ENCODE data around the gene LGALS1.
"Not testable (repeated sequence)": the region's sequence is repeated elsewhere in the genome, so short reads cannot be mapped to it uniquely, and the experiment has no call there.

The LGALS1 gene

DNA sequence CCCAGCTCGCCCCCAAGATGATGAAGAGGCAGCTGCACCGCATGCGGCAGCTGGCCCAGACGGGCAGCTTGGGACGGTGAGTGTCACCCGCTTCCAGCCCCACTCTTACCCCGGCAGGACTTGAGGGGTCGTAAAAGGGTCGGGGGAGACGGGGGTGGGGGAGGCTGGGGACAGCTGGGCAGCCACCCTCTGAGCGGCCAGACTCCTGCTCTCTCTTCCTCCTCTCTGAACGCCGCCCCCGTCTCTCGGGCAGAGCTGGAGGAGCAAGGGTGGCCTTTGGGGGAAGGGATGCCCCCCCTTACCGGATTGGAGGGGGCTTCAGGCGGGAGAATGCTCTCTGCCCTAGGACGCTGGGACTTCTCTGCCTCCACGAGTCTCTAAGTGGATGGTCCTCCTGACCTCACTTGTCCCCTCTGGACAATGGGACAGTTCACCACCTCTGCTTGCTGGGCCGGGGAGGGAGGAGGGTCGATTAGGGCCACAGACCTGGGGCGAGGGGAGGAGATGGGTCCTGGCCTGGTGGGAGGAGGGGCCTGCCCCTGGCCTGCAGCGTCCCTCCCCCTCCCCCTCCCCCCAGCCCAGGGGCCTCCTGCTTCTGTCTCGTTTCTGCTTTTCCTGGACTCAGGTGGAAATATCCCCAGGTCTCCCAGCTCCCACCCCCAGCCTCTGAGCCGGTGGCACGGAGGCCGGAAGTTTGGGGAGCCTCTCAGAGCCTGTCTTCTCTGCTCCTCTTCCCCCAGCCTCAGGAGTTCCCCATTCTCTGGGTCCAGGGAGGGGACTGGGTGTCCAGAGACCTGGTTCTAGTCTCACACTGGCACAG, 35.5 kb upstream of the LGALS1 start:
- DNase-seq, result no peak

DNA sequence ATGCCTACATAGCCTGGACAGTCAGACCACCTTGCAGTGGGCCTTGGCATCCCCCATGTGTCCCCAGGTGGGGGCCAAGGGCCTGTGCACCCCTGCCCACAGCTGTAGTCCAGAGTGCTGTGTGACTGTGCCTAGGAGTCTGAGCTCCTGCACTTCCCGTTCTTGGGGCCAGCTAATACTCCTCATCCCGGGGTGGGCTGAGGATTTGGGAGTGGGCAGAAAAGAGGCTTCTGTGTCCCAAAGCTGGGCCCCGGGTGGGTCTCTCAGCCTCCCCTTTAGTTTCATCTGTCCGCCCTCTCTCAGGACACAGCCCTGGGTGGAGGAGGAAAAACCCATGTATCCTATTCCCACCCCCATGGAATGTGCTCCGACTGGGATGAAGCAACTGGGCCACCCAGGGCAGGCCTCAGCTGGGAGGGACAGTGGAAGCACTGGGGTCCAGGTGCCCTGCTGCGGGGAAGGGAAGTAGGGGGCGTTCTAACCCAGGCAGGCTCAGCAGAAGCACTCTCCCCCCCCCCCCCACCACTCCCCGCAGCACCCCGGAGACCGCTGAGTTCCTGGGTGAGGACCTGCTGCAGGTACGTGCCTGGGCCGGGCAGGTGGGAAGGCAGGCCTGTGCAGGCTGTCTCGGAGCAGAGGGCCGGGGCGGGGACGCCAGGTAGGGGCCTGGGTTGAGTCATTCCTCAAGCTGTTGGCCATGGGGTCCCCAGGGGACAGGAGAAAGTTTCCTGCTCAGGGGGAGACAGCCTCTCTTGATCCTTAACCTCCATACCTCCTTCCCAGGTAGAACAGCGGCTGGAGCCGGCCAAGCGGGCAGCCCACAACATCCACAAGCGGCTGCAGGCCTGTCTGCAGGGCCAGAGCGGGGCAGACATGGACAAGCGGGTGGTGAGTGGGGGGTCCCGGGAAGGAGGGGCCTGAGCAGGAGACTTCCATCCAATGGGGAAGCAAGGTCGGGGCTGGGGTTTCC, 34.6 kb upstream of the LGALS1 start:
- no peak for DNase-seq

DNA sequence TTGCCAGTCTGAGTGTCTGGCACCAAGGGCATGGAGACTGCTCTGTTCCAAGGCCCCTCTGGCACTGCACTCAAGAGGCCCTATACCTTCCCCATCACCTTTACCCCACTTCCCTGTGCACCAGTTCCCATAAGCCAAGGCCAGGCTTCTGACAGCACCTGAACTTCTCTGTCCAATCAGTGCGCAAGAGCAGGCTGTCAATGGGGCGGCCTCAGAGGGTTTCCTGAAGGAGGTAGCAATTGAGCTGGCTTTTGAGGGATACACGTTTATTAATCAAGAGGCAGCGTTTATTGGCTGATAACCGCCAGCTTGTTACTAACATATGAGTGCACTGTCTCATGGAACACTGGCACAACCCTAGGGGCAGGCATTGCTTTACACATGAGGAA, 33.9 kb upstream of the LGALS1 start:
- no peak for DNase-seq

DNA sequence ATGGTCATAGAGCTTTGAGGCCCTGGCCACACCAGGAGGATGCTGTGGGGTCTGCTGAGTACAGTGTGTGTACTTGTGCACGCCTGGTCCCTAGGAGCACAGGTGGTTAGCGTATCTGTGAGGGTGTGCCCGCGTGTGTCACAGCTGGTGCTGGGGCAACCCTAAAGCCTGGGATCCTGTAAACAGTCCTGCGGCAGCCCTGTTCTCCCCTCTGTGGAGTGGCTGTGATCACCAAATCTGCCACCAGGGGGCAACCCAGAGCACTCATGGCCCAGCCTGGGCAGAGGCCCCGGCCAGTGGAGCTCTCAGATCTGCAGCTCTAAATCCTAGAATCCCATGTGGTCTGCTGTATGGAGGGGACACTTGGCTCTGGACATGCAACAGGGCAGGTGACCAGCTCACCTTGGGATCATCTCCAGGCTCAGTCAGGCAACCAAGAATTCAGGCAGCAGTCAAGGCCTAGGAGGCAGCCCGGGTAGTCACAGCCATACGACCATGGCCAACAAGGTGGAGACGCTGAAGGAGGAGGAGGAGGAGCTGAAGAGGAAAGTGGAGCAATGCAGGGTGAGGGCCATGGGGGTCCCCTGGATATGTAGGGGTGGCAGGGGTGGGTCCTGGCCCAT, 32.1 kb upstream of the LGALS1 start:
- DNase-seq, result peak; percentile 15

DNA sequence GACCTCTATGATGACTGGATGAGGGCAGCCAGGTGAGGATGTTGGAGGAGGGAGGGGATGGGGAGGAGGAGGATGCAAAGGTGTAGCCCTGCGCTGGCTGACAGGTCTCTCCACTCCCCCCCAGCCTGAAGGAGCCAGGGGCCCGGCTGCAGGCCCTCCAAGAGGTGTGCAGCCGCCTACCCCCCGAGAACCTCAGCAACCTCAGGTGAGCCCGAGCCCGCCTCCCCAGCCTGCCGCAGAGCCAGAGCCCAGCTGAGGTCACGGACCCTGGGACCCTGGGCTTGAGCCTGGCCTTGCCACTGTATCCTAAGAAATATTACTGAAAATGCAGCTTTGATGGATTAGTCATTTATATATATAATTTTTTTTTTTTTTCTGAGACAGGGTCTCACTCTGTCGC, 28.1 kb upstream of the LGALS1 start:
- no peak for DNase-seq

DNA sequence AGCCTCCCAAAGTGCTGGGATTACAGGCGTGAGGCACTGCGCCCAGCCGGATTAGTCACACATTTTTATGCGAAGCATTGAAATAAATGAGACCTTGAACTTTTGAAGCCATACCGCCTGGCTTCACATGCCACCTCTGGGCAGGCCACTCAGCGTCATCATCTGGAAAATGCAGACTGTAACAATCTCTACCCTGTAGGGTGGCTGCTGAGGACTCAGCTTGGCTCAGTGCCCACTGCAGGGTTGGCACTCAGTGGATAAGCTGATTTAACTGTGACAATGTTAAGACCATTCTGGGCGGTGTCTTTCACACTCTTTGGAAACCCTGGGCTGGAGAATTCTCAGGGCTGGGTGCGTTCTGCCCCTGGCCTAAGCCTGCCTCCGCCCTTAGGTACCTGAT, 27.5 kb upstream of the LGALS1 start:
- no peak for DNase-seq

DNA sequence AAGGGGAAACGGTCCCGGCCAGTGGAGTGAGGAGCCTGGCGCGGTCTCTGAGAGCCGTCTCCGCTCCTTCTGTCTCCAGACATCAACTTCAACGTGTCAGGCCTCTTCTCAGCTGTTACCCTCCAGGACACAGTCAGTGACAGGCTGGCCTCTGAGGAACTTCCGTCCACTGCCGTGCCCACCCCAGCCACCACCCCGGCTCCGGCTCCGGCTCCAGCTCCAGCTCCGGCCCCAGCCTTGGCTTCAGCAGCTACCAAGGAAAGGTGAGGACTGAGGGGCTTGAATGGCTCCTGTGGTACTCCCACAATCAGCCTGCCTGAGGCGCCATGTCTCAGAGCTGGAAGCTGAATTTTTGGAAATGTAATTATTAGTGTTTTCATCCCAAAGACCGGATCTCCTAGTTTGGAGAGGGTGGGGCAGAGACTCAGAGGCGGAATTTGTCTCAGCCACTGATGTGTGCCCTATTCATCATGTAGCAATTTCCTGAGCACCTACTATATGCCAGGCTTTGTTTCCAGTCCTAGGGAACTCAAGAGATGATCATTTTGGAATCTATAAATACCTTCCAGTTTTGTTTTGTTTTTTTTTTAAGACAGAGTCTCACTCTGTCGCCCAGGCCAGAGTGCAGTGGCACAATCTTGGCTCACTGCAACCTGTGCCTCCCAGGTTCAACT, 24.8 kb upstream of the LGALS1 start:
- no peak for DNase-seq

DNA sequence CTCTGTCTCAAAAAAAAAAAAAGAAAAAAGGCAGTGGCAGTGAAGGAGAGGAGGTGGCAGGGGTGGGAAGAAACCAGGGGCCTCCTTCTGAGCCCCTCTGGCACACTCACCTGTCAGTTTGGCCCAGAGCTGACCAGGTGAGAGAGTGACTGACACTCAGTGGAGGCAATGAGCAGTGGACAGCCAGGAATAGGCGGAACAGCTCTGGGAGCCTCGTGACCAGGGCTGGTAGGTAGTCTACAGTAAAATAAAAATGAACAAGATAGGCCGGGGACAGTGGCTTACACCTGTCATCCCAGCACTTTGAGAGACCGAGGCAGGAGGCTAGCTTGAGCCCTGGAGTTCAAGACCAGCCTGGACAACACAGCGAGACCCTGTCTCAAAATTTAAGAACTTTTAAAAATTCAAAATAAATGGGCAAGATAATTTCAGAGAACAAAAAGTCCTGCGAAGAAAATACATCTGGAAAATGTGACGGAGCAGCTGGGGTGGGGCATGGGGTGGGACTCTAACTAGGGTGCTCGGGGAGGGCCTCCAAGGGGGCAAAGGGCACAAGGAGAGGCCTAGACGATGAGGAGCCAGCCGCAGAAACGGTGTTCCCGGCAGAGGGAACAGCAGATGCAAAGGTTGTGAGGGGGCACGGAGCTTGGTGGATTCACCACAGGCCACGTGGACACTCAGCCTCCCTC, 20.7 kb upstream of the LGALS1 start:
- no peak for DNase-seq

DNA sequence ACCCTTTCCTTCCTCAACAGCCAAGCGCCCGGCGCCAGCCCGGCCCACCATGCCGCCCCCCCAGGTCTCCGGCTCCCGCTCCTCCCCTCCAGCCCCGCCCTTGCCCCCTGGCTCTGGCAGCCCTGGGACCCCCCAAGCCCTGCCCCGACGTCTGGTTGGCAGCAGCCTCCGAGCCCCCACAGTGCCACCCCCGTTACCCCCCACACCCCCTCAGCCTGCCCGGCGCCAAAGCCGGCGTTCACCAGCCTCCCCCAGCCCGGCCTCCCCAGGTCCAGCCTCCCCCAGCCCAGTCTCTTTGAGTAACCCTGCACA, 20.2 kb upstream of the LGALS1 start:
- DNase-seq, result no peak

DNA sequence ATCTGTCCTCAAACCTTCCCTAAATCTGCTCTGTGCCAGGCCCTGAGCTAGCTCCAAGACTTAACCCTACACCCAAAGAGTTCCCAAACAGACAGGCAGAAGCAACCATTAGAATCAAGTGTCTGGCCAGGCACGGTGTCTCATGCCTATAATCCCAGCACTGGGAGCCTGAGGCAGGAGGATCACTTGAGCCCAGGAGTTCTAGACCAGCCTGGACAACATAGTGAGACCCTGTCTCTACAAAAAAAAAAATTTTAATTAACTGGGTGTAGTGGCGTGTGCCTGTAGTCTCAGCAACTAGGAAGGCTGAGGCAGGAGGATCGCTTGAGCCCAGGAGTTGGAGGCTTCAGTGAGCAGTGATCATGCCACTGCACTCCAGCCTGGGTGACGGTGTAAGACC, 18.9 kb upstream of the LGALS1 start:
- DNase-seq, result not testable (repeated sequence)

DNA sequence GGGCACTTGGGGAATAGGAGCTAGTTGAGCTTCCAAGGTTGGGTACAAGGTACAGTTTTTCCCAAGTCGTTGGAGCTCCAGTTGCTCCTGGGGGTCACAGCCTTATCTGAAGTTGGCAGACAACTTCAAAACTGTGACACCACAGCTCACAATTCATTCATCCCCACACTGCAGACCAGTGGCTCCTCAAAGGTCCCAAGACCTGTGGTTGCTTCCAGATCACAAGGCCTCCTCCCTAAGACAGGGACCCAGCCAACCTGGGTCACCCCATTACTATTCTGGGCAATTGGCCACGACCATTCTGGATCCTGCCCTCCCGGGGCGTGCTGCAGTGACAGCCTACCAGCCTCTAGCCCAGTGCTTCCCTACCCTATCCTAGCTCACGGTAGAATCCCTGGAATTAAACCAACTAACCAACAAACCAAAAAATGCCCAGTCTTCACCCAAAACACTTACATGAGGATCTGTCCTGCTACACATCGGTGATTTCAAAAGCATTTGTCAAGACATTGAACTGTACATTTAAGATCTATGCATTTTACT, 17.8 kb upstream of the LGALS1 start:
- DNase-seq, result no peak

DNA sequence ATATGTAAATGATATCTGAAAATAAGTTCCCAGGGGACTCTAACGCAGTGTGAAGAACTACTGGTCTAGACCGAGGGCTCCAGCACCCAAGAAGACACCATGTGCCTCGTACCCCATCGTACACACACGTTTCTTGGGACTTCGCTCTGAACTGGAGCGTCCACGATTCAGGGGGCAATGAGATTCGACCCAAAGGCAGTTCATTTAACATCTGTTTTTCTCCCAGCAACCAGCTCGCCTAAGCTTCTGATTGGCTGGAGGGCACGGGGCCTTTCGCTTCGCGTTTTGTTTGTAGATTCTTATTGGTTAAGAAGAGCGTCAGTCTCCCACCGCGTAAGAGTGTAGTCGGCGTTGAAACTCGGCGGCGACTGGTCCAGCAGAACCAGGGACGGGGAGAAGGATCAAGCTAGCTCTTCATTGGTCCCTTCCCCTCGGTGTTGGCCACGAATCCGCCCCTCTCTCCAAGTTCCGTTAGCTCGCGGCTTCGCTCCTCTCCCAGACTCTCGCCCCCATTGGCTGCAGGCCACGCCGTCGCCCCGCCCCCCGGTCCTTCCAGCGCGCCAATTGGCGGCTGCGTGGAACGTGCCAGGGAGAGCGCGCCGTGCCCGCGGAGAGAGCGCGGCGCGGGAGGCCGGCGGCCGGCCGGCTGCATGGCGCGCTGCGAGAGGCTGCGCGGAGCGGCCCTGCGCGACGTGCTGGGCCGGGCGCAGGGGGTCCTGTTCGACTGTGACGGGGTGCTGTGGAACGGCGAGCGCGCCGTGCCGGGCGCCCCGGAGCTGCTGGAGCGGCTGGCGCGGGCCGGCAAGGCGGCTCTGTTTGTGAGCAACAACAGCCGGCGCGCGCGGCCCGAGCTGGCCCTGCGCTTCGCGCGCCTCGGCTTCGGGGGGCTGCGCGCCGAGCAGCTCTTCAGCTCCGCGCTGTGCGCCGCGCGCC, 17.0 kb upstream of the LGALS1 start, which contains the start of gene PDXP:
TSS of gene PDXP (plus strand) at position 591 of the 933 bp plus-strand sequence. CDS start at position 651, 60 bp downstream.
- peak; percentile 100 for DNase-seq

DNA sequence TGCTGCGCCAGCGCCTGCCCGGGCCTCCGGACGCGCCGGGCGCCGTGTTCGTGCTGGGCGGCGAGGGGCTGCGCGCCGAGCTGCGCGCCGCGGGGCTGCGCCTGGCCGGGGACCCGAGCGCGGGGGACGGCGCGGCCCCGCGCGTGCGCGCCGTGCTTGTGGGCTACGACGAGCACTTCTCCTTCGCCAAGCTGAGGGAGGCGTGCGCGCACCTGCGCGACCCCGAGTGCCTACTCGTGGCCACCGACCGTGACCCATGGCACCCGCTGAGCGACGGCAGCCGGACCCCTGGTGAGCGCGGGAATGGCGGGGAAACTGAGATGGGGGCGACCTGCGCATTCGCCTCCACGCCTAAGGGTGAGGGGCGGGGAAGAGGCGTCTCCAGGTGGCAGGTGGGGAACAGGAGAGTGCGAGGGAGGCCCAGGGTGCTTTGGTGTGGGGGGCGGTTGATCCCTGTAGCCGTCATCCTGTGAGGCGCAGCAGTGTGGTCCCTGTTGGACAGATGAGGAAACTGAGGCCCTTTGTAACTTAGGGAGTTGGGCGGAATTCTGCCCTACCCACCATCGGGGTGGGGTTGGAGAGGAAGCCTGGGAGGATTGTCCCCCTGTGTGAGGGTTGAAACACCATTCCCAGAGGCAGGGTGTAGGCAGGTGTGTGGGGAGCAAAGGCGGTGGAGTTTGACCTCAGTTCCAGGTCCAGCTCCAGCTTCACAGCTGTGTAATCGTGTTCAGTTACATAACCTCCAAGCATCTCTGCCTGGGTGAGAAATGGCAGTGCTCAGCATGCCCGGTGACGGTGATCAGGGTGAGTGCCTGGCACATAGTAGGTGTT, 16.2 kb upstream of the LGALS1 start:
- DNase-seq, result no peak

DNA sequence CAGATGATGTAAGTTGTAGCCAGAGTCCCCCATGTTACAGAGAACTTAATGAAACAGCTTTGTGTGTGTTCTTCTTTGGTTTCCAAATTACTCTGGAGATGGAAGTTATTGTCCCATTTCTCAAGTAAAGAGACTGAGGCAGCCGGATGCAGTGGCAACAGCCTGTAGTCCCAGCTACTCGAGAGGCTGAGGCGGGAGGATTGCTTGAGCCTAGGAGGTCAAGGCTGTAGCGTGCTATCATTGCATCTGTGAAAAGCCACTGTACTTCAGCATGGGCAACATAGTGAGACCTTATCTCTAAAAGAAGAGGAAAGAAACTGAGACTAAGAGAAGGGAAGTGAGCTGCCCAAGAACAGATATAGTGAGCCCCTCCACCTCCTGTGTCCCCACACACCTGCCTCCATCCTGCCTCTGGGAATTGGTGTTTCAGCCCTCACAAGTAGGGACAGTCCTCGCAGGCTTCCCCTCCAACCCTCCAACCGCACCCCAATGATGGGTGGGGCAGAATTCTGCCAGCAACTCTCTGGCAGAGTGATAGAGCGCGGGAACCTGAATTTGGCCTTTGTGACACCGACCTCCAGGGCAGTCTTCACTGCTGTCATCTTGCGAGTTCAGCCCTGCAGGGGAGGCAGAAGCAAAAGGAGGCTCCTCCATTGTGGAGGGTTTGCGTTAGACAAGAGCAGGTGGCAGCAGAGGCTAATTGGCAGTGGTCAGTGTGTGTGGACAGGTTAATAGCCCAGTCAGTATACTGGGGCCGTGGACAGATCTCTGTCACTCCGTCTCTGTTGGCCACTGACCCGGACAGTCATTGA, 15.3 kb upstream of the LGALS1 start:
- DNase-seq, result no peak

DNA sequence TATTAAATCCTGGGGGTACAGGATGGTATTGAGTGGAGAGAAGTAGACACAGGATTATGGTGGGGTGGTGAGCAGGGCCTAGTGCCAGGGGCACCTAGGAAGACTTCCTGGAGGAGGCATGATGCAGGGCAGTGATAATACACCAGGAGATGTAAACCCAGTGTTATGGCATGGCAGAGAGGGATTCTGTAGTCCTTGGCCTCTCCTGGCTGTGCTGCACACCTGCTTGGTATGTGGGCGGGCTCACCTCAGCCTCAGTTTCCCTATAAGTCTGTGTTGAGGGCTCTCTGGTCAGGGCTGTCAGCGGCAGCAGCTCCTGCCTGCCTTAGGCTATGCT, 14.8 kb upstream of the LGALS1 start:
- no peak for DNase-seq

DNA sequence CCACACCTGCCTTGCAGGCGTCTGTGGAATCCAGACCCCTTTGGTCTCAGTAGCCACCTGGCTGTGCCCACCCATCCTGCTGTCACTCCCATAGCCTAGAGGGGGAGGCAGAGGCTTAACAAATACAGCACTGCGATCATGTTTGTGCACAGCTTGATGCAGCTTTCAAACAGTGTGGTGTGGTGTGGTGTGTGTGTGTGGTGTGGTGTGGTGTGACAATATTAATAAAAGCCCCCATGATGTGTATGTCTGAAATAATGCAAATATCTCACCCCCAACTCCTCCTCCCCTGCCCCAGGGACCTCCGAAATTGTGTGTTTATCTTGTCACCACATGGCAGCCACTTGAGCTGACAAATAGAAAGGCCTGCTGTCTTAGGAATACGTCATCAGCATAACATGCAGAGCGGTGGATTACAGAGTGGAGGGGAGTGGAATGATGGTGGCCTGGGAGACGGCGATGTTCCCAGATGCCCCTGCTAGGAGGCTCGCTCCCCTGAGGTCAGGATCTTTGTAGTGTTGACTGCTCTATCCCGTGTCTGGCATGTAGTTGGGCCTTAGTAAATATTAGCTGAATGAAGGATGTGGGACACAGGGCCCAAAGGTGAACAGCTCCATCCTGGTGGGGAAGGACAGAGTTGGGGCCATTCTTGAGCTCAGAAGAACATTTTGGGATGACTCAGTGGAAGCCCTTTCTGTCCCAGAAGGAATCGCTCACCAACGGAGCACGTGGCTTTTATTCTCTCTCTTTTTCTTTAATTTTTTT, 14.1 kb upstream of the LGALS1 start:
- peak; percentile 62 for DNase-seq

DNA sequence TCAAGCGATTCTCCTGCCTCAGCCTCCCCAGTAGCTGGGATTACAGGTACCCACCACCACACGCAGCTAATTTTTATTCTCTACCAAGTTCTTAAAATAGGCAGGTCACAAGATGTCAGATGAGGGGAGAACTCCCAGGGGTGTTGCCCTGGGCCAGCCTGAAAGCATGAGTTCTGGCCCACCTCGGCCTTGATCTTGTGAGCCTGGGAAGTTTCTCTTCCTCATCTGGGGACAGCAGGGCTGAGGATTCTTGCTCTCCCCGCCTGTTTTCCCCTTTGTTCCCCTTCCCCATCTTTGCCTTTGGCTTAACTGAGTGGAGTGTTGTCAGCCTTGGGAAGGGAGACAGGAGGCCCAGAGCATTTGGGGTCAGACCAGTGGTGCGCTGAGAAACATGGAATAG, 13.4 kb upstream of the LGALS1 start:
- no peak for DNase-seq

DNA sequence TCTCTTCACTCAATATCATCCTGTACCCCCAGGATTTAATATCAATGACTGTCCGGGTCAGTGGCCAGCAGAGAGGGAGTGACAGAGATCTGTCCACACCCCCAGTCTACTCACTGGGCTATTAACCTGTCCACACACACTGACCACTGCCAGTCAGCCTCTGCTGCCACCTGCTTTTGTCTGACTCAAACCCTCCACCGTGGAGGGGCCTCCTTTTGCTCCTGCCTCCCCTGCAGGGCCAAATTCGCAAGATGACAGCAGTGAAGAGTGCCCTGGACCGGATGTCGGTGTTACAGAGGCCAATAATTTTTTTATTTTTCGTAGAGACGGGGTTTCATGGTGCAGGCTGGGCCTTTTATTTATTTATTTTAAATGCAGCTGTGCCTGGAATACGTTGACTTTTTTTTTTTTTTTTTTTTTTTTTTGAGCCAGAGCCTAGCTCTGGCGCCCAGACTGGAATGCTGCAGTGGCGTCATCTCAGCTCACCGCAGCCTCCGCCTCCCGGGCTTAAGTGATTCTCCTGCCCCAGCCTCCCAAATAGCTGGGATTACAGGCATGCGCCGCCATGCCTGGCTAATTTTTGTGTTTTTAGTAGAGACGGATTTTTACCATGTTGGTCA, 11.8 kb upstream of the LGALS1 start:
- no peak for DNase-seq

Data from DMS153 (cell line).